ENCODE measurements around the gene CACNA1F.

Gene CACNA1F

DNA sequence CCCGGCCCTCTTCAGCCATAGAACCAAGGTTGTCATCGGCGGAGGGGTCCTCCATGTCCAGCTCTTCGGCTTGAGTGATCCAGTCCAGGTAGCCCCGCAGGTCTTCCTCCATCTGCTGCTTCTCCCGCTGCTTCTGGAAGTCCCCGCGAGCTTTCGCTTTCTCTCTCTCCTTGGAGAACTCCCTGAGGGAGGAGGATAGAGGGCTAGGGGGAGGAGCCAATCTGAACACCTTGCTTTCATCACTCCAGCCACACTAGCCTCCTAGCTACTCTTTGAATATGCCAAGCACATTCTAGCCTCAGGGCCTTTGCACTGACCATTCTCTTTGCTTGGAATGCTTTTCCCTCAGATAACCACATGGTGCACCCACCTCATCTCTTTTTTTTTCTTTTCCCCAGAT lies 6.2 kb downstream of the CACNA1F start:
- TF ChIP-seq, protein P1, sequence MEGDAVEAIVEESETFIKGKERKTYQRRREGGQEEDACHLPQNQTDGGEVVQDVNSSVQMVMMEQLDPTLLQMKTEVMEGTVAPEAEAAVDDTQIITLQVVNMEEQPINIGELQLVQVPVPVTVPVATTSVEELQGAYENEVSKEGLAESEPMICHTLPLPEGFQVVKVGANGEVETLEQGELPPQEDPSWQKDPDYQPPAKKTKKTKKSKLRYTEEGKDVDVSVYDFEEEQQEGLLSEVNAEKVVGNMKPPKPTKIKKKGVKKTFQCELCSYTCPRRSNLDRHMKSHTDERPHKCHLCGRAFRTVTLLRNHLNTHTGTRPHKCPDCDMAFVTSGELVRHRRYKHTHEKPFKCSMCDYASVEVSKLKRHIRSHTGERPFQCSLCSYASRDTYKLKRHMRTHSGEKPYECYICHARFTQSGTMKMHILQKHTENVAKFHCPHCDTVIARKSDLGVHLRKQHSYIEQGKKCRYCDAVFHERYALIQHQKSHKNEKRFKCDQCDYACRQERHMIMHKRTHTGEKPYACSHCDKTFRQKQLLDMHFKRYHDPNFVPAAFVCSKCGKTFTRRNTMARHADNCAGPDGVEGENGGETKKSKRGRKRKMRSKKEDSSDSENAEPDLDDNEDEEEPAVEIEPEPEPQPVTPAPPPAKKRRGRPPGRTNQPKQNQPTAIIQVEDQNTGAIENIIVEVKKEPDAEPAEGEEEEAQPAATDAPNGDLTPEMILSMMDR (IDR thresholded peaks at IDR 0.05) = no peak

DNA sequence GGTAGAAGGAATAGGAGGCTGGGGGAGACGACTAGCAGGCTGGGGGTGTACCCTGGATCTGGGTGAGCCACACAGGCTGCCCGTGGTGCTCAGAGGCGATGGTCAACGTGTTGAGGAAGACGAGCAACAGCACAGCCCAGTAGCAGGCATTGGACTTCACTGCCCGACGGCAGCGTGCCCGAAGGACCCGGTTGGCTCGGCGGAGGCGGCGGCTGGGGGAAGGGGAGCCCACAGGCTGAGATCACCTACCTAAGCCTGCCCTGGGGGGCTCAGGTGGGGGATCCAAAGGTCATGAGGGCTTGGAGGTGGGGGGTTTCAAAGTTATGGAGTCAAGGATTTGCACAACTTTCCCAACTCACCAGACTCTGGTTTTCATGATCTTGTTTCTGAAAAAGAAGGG lies 7.3 kb downstream of the CACNA1F start:
- TF ChIP-seq, protein P1 (IDR thresholded peaks at IDR 0.05) = no peak

DNA sequence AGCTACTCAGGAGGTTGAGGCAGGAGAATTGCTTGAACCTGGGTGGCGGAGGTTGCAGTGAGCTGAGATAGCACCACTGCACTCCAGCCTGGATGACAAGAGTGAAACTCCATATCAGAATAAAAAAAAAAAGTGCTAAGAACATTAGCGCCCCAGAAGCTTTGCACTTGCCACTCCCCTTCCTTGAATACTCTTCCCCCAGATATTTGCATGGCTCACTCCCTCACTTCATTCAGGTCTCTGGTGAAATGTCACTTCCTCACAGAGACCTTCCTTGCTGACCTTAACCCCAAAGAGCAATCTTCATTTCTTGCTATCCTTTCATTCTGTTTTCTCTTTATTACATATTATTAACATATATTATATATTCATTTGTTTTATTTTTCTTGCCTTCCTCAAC lies 11.3 kb downstream of the CACNA1F start:
- TF ChIP-seq, protein P1 (IDR thresholded peaks at IDR 0.05) = no peak

DNA sequence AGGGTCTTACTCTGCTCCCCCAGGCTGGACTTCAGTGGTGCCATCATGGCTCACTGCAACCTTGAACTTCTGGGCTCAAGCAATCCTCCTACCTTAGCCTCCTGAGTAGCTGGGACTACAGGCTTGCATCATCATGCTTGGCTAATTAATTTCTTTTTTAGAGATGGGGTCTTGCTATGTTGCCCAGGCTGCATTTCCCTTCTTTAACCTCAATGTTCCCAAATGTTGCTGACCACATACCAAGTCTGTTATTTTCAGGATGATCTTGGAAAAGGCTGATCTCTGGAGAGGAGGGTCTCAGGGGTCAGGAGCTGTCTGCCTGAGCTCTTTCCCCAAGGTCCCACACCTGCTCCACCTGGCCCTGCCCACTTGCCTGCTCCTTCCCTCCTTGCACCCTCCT lies 13.0 kb downstream of the CACNA1F start:
- TF ChIP-seq, protein P1 (IDR thresholded peaks at IDR 0.05) = no peak

DNA sequence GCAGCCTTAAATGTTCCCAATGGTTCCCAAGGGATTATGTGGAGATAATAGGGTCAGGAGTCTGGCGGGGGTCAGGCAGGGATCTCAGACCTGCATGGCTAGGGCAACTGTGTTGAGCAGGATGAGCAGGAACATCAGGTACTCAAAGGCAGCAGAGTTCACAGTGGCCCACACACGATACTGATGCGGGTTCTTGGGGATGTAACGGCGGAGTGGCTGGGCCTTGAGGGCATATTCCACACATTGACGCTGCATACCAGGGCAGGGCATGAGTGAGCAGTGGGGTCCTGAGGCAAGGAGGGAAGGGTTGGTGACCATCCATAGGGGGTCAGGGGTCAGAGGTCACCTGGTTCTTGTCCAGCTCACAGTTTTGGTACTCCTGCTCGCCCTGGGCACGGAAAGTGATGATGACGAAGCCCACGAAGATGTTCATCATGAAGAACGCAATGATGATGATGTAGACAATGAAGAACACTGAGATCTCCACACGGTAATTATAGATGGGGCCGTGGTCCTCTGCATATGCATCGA lies 18.1 kb downstream of the CACNA1F start:
- TF ChIP-seq, protein P1 (IDR thresholded peaks at IDR 0.05) = no peak

DNA sequence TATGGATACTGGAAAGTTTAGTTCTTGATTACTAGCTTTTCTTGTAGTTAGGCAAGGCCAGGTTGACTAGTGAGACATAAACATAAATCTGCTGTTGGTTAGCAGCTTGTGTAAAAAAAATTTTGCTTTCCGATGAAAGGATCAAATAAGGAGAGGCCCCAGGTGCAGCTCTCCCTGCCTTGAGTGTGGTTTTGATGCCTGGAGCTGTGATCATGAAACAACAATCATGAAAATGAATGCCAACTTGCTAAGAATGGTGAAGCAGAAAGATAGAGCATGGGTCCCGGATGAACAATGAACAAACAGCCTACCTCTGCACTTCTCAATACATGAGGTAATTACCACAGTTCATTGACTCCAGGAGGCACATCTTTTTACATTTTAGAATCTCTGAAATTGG lies 18.7 kb downstream of the CACNA1F start:
- TF ChIP-seq, protein P1 (IDR thresholded peaks at IDR 0.05) = no peak

DNA sequence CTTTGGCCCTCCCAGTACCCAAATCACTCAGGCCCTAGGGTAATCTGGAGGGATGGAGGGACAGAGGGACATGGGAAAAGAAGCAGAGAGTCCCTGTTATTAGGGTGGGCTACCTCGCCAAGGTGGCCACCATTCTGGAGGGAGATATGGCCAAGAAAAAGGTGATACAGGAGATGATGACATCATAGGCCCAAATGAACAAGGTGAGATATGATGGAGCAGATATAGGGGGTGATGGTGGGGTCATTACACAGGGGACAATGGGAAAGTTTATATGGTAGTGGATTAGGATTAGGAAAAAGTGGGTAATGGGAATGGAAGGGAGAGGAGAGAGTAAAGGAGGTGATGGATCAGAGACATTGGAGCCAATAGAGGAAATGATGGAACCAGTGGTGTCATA lies 20.3 kb downstream of the CACNA1F start:
- TF ChIP-seq, protein P1 (IDR thresholded peaks at IDR 0.05) = no peak

DNA sequence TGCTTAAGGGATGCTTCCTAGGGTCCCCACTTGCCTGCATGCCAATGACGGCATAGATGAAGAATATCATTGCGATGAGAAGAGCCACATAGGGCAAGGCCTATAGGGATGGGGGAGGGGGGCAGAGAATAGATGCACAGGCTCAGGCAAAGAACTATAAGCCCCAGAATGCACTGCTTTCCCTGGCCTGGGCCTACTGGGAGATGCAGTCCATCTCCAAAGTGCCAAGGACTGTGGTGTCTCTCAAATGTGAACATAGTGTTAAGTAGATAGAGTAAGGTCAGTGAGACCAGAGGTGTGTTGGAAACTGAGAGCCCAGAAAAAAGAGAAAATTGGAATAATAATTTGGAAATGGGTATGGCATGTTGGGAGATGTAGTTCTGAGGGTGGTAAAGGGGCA lies 20.9 kb downstream of the CACNA1F start:
- TF ChIP-seq, protein P1 (IDR thresholded peaks at IDR 0.05) = no peak

Measured in LNCAP (cell line).